GM10266 (cell line): ENCODE results near the gene SLC2A4RG.

Experiments
- DNase-seq: peaks from one replicate; pipeline ENCODE4 v3.0.0; 2012; ENCODE audit errors: extremely low spot score
- TF ChIP-seq, protein P1 (sequence below): IDR thresholded peaks from 2 replicates; pipeline ENCODE4 v1.5.1; 2012; ENCODE audit warnings: mild to moderate bottlenecking, low read depth; ENCODE audit not compliant: control insufficient read depth, insufficient read depth; ENCODE audit errors: missing control alignments

SLC2A4RG gene

DNA sequence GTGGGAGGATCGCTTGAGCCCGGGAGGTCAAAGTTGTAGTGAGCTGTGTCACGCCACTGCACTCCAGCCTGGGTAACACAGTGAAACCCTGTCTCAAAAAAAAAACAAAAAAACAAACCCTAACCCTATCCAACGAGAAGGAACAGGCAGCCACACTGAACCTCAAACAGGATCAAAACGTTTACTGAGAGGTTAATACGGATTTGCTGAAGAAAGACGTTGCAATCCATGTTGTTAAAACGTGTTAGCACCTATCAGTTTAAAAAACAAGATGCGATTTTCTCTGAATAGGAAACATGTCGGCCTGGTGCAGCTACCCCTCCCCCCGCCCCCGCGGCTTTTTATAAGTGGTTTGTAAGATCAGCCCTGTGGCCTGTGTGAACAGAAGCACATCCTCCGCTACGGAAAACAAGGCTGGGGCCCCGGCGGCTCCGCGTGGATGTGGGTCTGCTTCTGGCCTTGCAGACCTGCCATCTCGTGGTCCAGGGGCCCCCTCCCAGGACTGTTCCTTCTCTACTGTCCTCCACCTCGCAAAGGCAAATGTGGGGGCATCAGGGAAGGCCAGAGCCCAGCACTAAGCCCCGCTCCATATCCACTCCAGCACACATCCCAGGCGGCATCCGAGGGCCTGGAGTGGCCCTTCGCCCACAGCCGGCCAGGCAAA, 11.4 kb downstream of the SLC2A4RG start:
- TF ChIP-seq, protein P1, sequence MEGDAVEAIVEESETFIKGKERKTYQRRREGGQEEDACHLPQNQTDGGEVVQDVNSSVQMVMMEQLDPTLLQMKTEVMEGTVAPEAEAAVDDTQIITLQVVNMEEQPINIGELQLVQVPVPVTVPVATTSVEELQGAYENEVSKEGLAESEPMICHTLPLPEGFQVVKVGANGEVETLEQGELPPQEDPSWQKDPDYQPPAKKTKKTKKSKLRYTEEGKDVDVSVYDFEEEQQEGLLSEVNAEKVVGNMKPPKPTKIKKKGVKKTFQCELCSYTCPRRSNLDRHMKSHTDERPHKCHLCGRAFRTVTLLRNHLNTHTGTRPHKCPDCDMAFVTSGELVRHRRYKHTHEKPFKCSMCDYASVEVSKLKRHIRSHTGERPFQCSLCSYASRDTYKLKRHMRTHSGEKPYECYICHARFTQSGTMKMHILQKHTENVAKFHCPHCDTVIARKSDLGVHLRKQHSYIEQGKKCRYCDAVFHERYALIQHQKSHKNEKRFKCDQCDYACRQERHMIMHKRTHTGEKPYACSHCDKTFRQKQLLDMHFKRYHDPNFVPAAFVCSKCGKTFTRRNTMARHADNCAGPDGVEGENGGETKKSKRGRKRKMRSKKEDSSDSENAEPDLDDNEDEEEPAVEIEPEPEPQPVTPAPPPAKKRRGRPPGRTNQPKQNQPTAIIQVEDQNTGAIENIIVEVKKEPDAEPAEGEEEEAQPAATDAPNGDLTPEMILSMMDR = no peak
- peak; percentile 65 for DNase-seq

DNA sequence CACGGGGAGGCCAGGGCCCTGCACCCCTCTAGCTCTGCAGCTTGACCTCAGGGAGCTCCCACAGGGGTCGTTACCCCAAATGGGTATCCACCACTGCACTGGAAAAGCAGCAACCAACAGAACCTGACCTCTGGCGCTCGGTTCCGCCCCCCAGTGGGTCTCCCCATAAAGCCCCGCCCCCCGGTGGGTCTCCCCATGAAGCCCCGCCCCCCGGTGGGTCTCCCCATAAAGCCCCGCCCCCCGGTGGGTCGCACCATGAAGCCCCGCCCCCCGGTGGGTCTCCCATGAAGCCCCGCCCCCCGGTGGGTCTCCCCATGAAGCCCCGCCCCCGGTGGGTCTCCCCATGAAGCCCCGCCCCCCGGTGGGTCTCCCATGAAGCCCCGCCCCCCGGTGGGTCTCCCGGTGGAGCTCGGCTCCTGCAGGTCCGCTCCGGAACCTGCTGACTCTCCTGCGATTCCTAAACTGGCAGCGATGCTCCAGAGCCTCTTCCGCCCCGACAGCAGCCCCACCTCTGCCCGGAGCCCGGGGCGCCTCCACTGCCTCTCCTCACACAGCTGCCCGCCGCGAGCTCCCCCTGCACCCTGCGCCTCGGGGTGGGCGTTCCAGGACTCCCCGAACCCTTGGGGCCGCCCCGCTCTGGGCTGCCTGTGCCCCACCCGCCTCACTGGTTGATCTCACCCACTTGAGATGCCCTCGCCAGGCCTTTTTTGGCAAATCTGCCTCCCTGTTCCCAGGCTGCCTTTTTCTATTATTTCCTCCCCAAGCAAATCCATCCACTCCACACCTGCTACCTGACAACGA, 12.1 kb downstream of the SLC2A4RG start:
- DNase-seq = peak; percentile 42
- TF ChIP-seq, protein P1 = no peak

DNA sequence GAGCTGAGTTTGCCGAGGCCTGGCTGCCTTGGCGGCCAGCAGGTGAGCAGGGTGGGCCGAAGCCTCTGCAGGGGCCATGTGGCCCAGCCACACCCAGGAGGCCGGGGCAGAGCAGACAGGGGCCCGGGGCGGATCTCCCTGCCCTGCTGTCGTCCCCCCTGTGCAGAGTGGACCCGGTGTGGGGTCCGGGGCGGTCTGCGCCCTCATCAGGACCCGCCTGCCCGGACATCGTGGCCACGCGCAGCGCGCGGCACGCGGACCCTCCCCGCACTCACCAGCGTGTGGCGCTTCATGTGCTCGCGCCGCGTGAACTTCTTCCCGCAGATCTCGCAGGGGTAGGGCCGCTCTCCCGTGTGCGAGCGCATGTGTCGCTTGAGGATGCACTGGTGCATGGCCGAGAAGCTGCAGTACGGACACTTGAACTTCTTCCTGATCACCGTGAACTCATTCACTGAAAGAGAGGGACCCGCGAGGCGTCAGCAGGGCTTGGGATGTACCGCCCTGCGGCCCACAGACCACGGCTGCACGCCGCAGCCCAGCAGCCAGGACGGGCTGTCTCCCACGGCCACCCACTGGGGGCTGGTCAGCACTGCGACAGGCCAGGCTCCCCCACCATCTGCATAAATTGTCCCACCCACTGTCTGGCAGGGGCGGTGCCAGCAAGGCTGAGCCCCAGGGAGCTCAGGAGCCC, 13.0 kb downstream of the SLC2A4RG start:
- TF ChIP-seq, protein P1 = no peak
- no peak for DNase-seq

DNA sequence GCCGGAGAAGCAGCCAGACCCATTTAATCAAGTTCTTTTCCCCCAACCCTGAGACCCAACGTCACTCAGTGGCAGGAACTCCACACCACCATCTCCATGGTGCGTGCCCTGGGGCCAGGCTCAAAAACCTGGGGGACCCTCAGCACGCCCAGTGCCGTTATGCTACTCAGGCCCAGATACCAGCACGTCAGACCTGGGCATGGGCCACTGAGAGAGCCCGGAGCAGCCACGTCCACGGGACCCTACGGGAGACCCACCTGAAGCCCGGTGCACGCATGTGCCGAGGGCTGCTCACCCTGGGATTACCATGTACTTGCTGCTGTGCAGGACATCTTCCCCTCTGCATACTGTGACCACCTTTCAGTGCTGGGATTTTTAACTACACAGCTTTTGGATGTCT, 13.8 kb downstream of the SLC2A4RG start:
- no peak for DNase-seq
- TF ChIP-seq, protein P1 = no peak

DNA sequence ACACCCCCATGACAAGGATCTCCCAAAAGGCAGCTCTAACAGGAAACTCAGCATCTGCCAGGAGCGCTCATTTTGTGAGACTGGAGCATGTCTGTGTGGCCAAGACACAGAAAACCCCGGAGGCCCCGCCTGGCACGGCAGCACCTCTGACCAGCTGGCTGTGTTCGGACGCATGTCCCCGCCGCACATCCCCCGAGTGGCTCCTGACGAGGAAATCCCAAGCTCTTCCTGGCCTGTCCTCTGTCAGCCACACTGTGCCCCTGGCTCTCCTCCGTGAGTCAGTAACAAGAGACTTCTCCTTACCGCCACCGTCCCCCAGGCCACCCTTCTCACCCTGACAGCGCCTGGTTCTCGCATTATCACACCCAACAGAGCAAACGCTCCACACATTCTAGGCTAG, 14.4 kb downstream of the SLC2A4RG start:
- no peak for DNase-seq
- TF ChIP-seq, protein P1 = no peak

DNA sequence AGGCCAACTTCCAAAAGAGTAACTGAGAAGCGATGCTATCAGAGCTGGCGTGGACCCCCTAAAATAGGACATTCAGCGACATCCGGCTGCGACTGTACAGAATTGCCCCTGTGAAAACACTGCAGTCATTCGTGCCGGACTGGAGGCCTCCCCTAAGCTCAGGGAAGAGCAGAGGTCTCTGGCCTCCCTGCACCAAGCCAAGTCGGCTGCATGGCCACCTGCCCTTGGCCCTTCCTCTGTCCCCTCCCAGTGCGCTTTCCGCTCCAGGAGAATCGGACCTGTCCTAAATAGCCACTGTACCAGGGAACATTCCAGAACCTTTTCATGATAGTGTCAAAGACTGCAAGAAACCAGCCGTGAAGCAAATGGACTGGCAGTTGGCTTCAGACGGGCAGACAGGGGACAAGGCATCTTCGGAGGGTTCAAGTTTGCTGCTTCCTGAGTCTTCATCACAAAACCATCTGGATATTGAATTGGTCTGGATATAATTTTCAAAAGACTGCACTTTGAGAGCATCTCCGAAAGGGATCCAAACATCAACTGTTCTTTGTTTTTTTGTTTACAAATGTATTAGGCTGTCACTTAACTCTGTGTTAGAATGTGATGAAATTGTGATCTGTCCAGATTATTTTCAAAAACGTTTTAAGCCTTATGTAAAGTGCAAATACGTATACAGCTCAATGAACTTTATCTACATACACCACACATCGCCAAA, 16.5 kb downstream of the SLC2A4RG start:
- TF ChIP-seq, protein P1 = no peak
- DNase-seq = no peak
